Loucy (cell line): ENCODE results near the gene IGFN1.

Experiments used
- H2AFZ ChIP-seq: fragments of 200-600 bp; sonication (generic); 2 replicates; pipeline ENCODE4 v1.6.0; 2016; ENCODE audit warnings: antibody characterized with exemption, mild to moderate bottlenecking, low read length, moderate library complexity
- H3F3A ChIP-seq: fragments of 200-600 bp; 2 replicates; pipeline ENCODE4 v1.6.0; 2016; ENCODE audit warnings: antibody characterized with exemption, low read depth, mild to moderate bottlenecking
- H3K27me3 ChIP-seq: fragments of 200-600 bp; sonication (generic); 2 replicates; pipeline ENCODE4 v1.6.1; 2014; ENCODE audit warnings: low read length, mild to moderate bottlenecking; ENCODE audit not compliant: insufficient read depth, poor library complexity, severe bottlenecking
- H3K36me3 ChIP-seq: fragments of 200-600 bp; sonication (generic); 2 replicates; pipeline ENCODE4 v1.6.1; 2016; ENCODE audit warnings: low read length; ENCODE audit not compliant: insufficient read depth
- H3K4me1 ChIP-seq: fragments of 200-600 bp; sonication (generic); 2 replicates; pipeline ENCODE4 v1.5.1; 2014; ENCODE audit warnings: low read length, mild to moderate bottlenecking; ENCODE audit not compliant: insufficient read depth, poor library complexity, severe bottlenecking
- H3K4me2 ChIP-seq: fragments of 200-600 bp; sonication (generic); 2 replicates; pipeline ENCODE4 v1.6.0; 2014; ENCODE audit warnings: antibody characterized with exemption, low read length, low read depth, mild to moderate bottlenecking; ENCODE audit not compliant: poor library complexity, severe bottlenecking
- H3K4me3 ChIP-seq: fragments of 200-600 bp; sonication (generic); 2 replicates; pipeline ENCODE4 v1.5.1; 2014; ENCODE audit warnings: low read length, mild to moderate bottlenecking, mixed read lengths; ENCODE audit not compliant: poor library complexity, severe bottlenecking
- H3K79me2 ChIP-seq: fragments of 200-600 bp; sonication (generic); 2 replicates; pipeline ENCODE4 v1.6.1; 2014; ENCODE audit warnings: low read length; ENCODE audit not compliant: insufficient read depth
- H3K9ac ChIP-seq: fragments of 200-600 bp; sonication (generic); 2 replicates; pipeline ENCODE4 v1.6.0; 2014; ENCODE audit warnings: mild to moderate bottlenecking, low read depth, low read length, moderate library complexity; ENCODE audit not compliant: poor library complexity, severe bottlenecking
- H3K9me2 ChIP-seq: fragments of 200-600 bp; sonication (generic); replicated peaks from 2 replicates; pipeline ENCODE4 v1.6.1; 2016; ENCODE audit warnings: low read depth, low read length, mixed read lengths
- H3K9me3 ChIP-seq: fragments of 200-600 bp; sonication (generic); 2 replicates; pipeline ENCODE4 v1.6.1; 2014; ENCODE audit warnings: mild to moderate bottlenecking, antibody characterized with exemption, low read length, low read depth; ENCODE audit not compliant: insufficient read depth
- H4K20me1 ChIP-seq: fragments of 200-600 bp; sonication (generic); 2 replicates; pipeline ENCODE4 v1.6.0; 2014; ENCODE audit warnings: antibody characterized with exemption, low read length, mild to moderate bottlenecking; ENCODE audit not compliant: insufficient read depth, poor library complexity, severe bottlenecking
- CTCF ChIP-seq: fragments of 200-600 bp; sonication (generic); conservative IDR thresholded peaks from 2 replicates; pipeline ENCODE4 v1.5.1; 2014; ENCODE audit warnings: mild to moderate bottlenecking, antibody characterized with exemption, low read length
- EZH2phosphoT487 ChIP-seq: fragments of 200-600 bp; IDR thresholded peaks from 2 replicates; pipeline ENCODE4 v1.6.1; 2018; ENCODE audit warnings: antibody characterized with exemption, mild to moderate bottlenecking, moderate library complexity, borderline replicate concordance

The IGFN1 gene

GRCh38 chr1:201172999-201173610 is 17.5 kb upstream of the IGFN1 start:
- TF ChIP-seq CTCF: no peak
- Histone ChIP-seq H3K36me3 (no peaks in the 10 kb centered on the region), H4K20me1 (no peaks in the 10 kb centered on the region), H3K4me3 (no peak overlapping the region), H3K4me1 (no peaks in the 10 kb centered on the region), H3K27me3 (peaks cover 5% of the 10 kb centered on the region), H3K9me2 (no peaks in the 10 kb centered on the region), H2AFZ (no peak overlapping the region), H3K79me2 (no peaks in the 10 kb centered on the region), H3K9me3 (no peaks in the 10 kb centered on the region), H3K9ac (no peak overlapping the region), H3F3A (no peaks in the 10 kb centered on the region), H3K4me2 (no peak overlapping the region)

- no peak overlapping the region for H2AFZ ChIP-seq
- H3K4me1 ChIP-seq: no peaks in the 10 kb centered on the region
- no peaks in the 10 kb centered on the region for H3K36me3 ChIP-seq
- H3K27me3 ChIP-seq: peaks cover 5% of the 10 kb centered on the region
- H4K20me1 ChIP-seq: no peaks in the 10 kb centered on the region
- no peak for TF ChIP-seq CTCF
- no peak for TF ChIP-seq EZH2phosphoT487
- H3K79me2 ChIP-seq: no peaks in the 10 kb centered on the region
- H3K9ac ChIP-seq: no peak overlapping the region
- H3K4me3 ChIP-seq: no peak overlapping the region
- H3F3A ChIP-seq: no peaks in the 10 kb centered on the region
- no peak overlapping the region for H3K4me2 ChIP-seq
- no peaks in the 10 kb centered on the region for H3K9me2 ChIP-seq
- H3K9me3 ChIP-seq: no peaks in the 10 kb centered on the region
Observed at GRCh38 chr1:201173736-201174135, 16.9 kb upstream of the IGFN1 start.

- Histone ChIP-seq H3K4me3 (no peak overlapping the region), H4K20me1 (no peaks in the 10 kb centered on the region), H3K9ac (no peak overlapping the region), H3K9me3 (no peaks in the 10 kb centered on the region), H3K79me2 (no peaks in the 10 kb centered on the region), H3K36me3 (no peaks in the 10 kb centered on the region), H3K27me3 (peaks cover 4% of the 10 kb centered on the region), H3F3A (no peaks in the 10 kb centered on the region), H3K4me2 (no peak overlapping the region), H3K4me1 (no peaks in the 10 kb centered on the region), H2AFZ (no peak overlapping the region), H3K9me2 (no peaks in the 10 kb centered on the region)
- TF ChIP-seq EZH2phosphoT487: no peak
Observed at GRCh38 chr1:201175820-201176500, 14.7 kb upstream of the IGFN1 start.

GRCh38 chr1:201176940-201177339 is 13.7 kb upstream of the IGFN1 start:
- H3K79me2 ChIP-seq: no peaks in the 10 kb centered on the region
- no peaks in the 10 kb centered on the region for H3K4me1 ChIP-seq
- H3K36me3 ChIP-seq: no peaks in the 10 kb centered on the region
- H3K27me3 ChIP-seq: no peaks in the 10 kb centered on the region
- no peak overlapping the region for H3K4me3 ChIP-seq
- H3K9me2 ChIP-seq: no peaks in the 10 kb centered on the region
- H4K20me1 ChIP-seq: no peaks in the 10 kb centered on the region
- no peak for TF ChIP-seq CTCF
- TF ChIP-seq EZH2phosphoT487: no peak
- no peaks in the 10 kb centered on the region for H3K9me3 ChIP-seq
- no peak overlapping the region for H2AFZ ChIP-seq
- H3K4me2 ChIP-seq: no peak overlapping the region
- no peaks in the 10 kb centered on the region for H3F3A ChIP-seq
- no peak overlapping the region for H3K9ac ChIP-seq
